HEK293T (cell line): ENCODE measurements around the gene MIPOL1.

ENCODE experiments used
- CTCF ChIA-PET: fragments of 350-600 bp; formaldehyde crosslinking; extraction: SDS; loops from one replicate; lab custom pipeline; 2021; ENCODE audit warnings: antibody characterized with exemption, inconsistent platforms; lab: Yijun Ruan, JAX
- POLR2A ChIA-PET: fragments of 350-600 bp; formaldehyde crosslinking; extraction: SDS; loops from one replicate; lab custom pipeline; 2020; ENCODE audit warnings: antibody characterized with exemption, inconsistent platforms; lab: Yijun Ruan, JAX
- DNase-seq: peaks from one replicate; pipeline ENCODE4 v3.0.0; 2012; ENCODE audit warnings: mixed read lengths; ENCODE audit errors: extremely low spot score
- ARNT ChIP-seq: fragments of 450-650 bp; IDR thresholded peaks from 2 replicates; pipeline ENCODE4 v1.6.1; 2017; ENCODE audit warnings: mild to moderate bottlenecking
- BHLHE40 ChIP-seq: fragments of 450-650 bp; IDR thresholded peaks from 2 replicates; pipeline ENCODE4 v1.6.1; 2016; ENCODE audit warnings: mild to moderate bottlenecking, moderate library complexity, borderline replicate concordance
- CTBP1 ChIP-seq: fragments of 450-650 bp; IDR thresholded peaks from 2 replicates; pipeline ENCODE4 v1.6.1; 2016; ENCODE audit warnings: borderline replicate concordance
- ELF4 ChIP-seq: fragments of 450-650 bp; IDR thresholded peaks from 2 replicates; pipeline ENCODE4 v1.6.1; 2017; ENCODE audit warnings: antibody characterized with exemption
- FOXA1 ChIP-seq: fragments of 450-650 bp; IDR thresholded peaks from 2 replicates; pipeline ENCODE4 v1.6.1; 2016; ENCODE audit warnings: mild to moderate bottlenecking
- FOXK2 ChIP-seq: fragments of 450-650 bp; IDR thresholded peaks from 2 replicates; pipeline ENCODE4 v1.6.1; 2016; ENCODE audit warnings: mild to moderate bottlenecking
- FOXM1 ChIP-seq: fragments of 450-650 bp; IDR thresholded peaks from 2 replicates; pipeline ENCODE4 v1.6.1; 2017; ENCODE audit warnings: mild to moderate bottlenecking, borderline replicate concordance
- HDGF ChIP-seq: fragments of 450-650 bp; IDR thresholded peaks from 2 replicates; pipeline ENCODE4 v1.6.1; 2017; ENCODE audit warnings: antibody characterized with exemption, borderline replicate concordance
- L3MBTL2 ChIP-seq: fragments of 450-650 bp; conservative IDR thresholded peaks from 2 replicates; pipeline ENCODE4 v1.6.1; 2016; ENCODE audit warnings: mild to moderate bottlenecking
- LEF1 ChIP-seq: fragments of 450-650 bp; IDR thresholded peaks from 2 replicates; pipeline ENCODE4 v1.6.1; 2017; ENCODE audit warnings: mild to moderate bottlenecking, borderline replicate concordance
- NFRKB ChIP-seq: fragments of 450-650 bp; IDR thresholded peaks from 2 replicates; pipeline ENCODE4 v1.6.1; 2016; ENCODE audit warnings: mild to moderate bottlenecking, moderate library complexity
- PKNOX1 ChIP-seq: fragments of 450-650 bp; IDR thresholded peaks from 2 replicates; pipeline ENCODE4 v1.6.1; 2016
- SP1 ChIP-seq: fragments of 450-650 bp; IDR thresholded peaks from 2 replicates; pipeline ENCODE4 v1.6.1; 2017
- SUZ12 ChIP-seq: fragments of 450-650 bp; IDR thresholded peaks from 2 replicates; pipeline ENCODE4 v1.6.1; 2016; ENCODE audit warnings: mild to moderate bottlenecking
- TARDBP ChIP-seq: fragments of 450-650 bp; IDR thresholded peaks from 2 replicates; pipeline ENCODE4 v1.6.1; 2016
- ZNF384 ChIP-seq: fragments of 450-650 bp; IDR thresholded peaks from 2 replicates; pipeline ENCODE4 v1.6.1; 2016

Gene MIPOL1

DNA sequence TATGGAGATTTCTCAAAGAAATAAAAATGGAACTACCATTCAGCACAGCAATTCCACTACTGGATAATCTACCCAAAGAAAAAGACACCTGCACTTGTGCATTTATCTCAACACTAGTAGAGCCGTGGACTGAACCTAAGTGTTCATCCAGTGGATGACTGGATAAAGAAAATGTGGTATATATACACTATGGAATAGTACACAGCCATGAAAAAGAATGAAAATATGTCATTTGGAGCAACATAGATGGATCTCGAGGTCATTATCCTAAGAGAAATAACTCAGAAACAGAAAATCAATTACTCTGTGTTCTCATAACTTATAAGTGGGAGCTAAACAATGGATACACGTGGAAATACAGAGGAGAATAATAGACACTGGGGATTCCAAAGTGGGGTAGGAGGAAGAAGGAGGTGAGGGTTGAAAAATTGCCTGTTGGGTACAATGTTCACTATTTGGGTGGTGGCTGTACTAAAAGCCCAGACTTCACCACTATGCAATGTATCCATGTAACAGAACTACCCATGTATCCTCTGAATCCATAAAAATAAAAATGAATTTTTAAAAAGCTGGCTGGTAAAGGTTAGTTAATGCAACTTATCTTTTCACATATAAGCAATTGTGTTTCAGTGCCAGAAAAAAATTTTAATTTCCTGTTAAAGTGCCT lies 266.6 kb downstream of the MIPOL1 start:
- TF ChIP-seq LEF1 (no peak), PKNOX1 (no peak), BHLHE40 (no peak), CTBP1 (no peak), FOXM1 (no peak), HDGF (no peak), L3MBTL2 (no peak), ELF4 (no peak), TARDBP (no peak), FOXA1 (no peak), SUZ12 (no peak), NFRKB (no peak), SP1 (no peak)
- ChIA-PET POLR2A (no interaction called here), CTCF (no interaction called here)
- DNase-seq = no peak

GRCh38 chr14:37466003-37466622 lies 268.4 kb downstream of the MIPOL1 start:
- DNase-seq = no peak
- TF ChIP-seq ARNT (no peak), FOXA1 (no peak), LEF1 (no peak), SUZ12 (no peak), ELF4 (no peak), L3MBTL2 (no peak), SP1 (no peak), HDGF (no peak), ZNF384 (no peak)
- ChIA-PET POLR2A (no interaction called here), CTCF (no interaction called here)

DNA sequence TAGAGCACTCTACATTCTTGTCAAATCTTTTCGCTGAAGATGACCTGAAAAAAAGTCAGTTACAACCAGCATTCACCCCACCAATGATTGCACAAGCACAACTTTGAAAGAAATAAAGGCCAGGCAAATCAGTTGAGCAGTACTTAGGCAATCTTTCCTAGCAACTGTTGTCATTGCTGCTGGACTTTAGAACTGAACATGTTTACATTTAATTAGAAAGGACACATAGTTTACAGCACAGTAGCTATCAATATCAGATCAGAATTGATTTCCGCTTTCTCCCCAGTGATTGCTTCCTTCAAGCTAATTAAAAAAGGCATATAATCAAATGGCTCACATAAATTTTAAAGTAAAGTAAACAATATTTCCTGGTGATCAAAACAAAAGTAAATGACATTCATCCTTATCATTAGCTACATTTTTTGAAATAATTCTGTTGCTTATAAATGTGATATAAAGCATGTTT lies 268.9 kb downstream of the MIPOL1 start:
- TF ChIP-seq CTBP1 = no peak
- TF ChIP-seq HDGF = no peak
- no peak for TF ChIP-seq PKNOX1
- no peak for TF ChIP-seq SP1
- TF ChIP-seq FOXA1 = no peak
- POLR2A ChIA-PET = no interaction called here
- CTCF ChIA-PET = no interaction called here
- DNase-seq = no peak

- TF ChIP-seq TARDBP (no peak), SP1 (no peak), PKNOX1 (no peak), ELF4 (no peak), SUZ12 (no peak), LEF1 (no peak), FOXM1 (no peak), CTBP1 (no peak), NFRKB (no peak), FOXA1 (no peak), L3MBTL2 (no peak), BHLHE40 (no peak), ARNT (no peak), FOXK2 (no peak), HDGF (no peak), ZNF384 (no peak)
- ChIA-PET POLR2A (no interaction called here), CTCF (no interaction called here)
- DNase-seq = no peak
Measured at GRCh38 chr14:37469650-37470049, 271.9 kb downstream of the MIPOL1 start.

- DNase-seq = no peak
- ChIA-PET POLR2A (no interaction called here), CTCF (no interaction called here)
- no peak for TF ChIP-seq SP1
- TF ChIP-seq FOXA1 = no peak
- TF ChIP-seq ARNT = no peak
- no peak for TF ChIP-seq ELF4
- TF ChIP-seq ZNF384 = no peak
- no peak for TF ChIP-seq TARDBP
- no peak for TF ChIP-seq NFRKB
- TF ChIP-seq FOXK2 = no peak
Measured at GRCh38 chr14:37470251-37470650, 272.5 kb downstream of the MIPOL1 start.

GRCh38 chr14:37472906-37473305 lies 275.2 kb downstream of the MIPOL1 start:
- CTCF ChIA-PET = no interaction called here
- TF ChIP-seq SP1 (no peak), TARDBP (no peak), ZNF384 (no peak), ELF4 (no peak), HDGF (no peak), LEF1 (no peak)
- no peak for DNase-seq
- POLR2A ChIA-PET = no interaction called here
